SK-N-SH (cell line): ENCODE results near the gene IRF3.

Experiments used
- FOXM1 ChIP-seq: IDR thresholded peaks from 2 replicates; pipeline ENCODE4 v1.4.0; 2012; ENCODE audit warnings: low read depth, mild to moderate bottlenecking
- TF ChIP-seq, protein P1 (sequence below): fragments of 200-600 bp; sonication (generic); IDR thresholded peaks from 2 replicates; pipeline ENCODE4 v1.6.1; 2017; ENCODE audit warnings: antibody characterized with exemption, mild to moderate bottlenecking, moderate library complexity

DNA sequence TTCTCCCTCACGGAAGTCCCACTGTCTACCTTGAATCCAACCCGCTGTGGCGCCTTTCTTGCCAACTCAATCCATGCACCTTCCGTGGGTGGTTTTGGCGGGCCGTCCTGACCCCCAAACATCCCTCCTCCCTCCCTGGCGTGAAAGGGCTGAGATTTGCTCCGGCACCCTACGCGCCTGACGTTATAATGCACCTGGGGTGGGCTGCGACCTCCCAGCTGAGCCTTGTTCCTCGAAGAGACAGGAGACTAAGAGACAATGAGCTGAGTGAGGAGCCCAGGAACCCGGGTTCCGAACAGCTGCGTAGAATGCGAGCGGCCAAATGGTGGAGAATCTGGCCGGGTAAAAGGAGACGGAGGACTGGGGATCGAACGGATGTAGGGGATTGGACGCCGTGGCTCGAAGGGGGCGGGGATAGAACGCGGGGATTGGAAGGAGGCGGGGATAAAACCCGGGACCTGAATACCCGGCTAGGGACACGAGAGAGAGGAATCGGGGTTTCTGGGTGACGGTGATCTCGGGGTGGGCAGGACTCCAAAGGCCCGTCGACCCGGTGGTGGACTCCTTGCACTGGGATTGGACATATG, 25.1 kb upstream of the IRF3 start, which contains the start of gene CPT1C:
- TF ChIP-seq, protein P1, sequence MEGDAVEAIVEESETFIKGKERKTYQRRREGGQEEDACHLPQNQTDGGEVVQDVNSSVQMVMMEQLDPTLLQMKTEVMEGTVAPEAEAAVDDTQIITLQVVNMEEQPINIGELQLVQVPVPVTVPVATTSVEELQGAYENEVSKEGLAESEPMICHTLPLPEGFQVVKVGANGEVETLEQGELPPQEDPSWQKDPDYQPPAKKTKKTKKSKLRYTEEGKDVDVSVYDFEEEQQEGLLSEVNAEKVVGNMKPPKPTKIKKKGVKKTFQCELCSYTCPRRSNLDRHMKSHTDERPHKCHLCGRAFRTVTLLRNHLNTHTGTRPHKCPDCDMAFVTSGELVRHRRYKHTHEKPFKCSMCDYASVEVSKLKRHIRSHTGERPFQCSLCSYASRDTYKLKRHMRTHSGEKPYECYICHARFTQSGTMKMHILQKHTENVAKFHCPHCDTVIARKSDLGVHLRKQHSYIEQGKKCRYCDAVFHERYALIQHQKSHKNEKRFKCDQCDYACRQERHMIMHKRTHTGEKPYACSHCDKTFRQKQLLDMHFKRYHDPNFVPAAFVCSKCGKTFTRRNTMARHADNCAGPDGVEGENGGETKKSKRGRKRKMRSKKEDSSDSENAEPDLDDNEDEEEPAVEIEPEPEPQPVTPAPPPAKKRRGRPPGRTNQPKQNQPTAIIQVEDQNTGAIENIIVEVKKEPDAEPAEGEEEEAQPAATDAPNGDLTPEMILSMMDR = no peak
- TF ChIP-seq FOXM1 = no peak
